Spleen (tissue), 11 donors: ENCODE measurements around the gene DNAJC17. TPM values are rescaled to one million over a fixed set of nuclear protein-coding genes. Genes with fewer than 3 reads are reported as not detected.

Source experiments
- DNase-seq: peaks from one replicate; pipeline ENCODE4 v3.0.0-alpha.2; 2020
- H3K27ac ChIP-seq, 8 donors: fragments of 200-600 bp; sonication (generic) in 7 of 8; 1 replicate in 4 of 8; 2 replicates in 4 of 8; pipeline versions ENCODE4 v1.5.0 to v1.8.0; 2016 to 2021; ENCODE audit warnings: inconsistent platforms in 4 of 8, mild to moderate bottlenecking in 4 of 8, moderate library complexity in 1 of 8
- H3K27me3 ChIP-seq, 7 donors: fragments of 200-600 bp; sonication (generic) in 6 of 7; replicated peaks in 1 of 7; 1 replicate in 4 of 7; 2 replicates in 3 of 7; pipeline versions ENCODE4 v1.5.0 to v1.8.0; 2016 to 2021; ENCODE audit warnings: inconsistent platforms in 3 of 7, mild to moderate bottlenecking in 1 of 7
- H3K36me3 ChIP-seq, 6 donors: fragments of 200-600 bp; sonication (generic) in 5 of 6; 1 replicate in 4 of 6; 2 replicates in 2 of 6; pipeline versions ENCODE4 v1.5.0 to v1.8.0; 2016 to 2021; ENCODE audit warnings: inconsistent platforms in 2 of 6
- H3K4me1 ChIP-seq, 6 donors: fragments of 200-600 bp; sonication (generic) in 5 of 6; 1 replicate in 3 of 6; 2 replicates in 3 of 6; pipeline versions ENCODE4 v1.5.0 to v1.8.0; 2016 to 2021; ENCODE audit warnings: inconsistent platforms in 3 of 6
- H3K4me3 ChIP-seq, 8 donors: fragments of 200-600 bp; sonication (generic) in 7 of 8; 1 replicate in 4 of 8; 2 replicates in 4 of 8; pipeline versions ENCODE4 v1.5.0 to v1.8.0; 2016 to 2021; ENCODE audit warnings: inconsistent platforms in 4 of 8, mild to moderate bottlenecking in 4 of 8, moderate library complexity in 2 of 8
- H3K9me3 ChIP-seq, 8 donors: fragments of 200-600 bp; sonication (generic) in 7 of 8; 1 replicate in 4 of 8; 2 replicates in 4 of 8; pipeline versions ENCODE4 v1.5.0 to v1.8.0; 2016 to 2021; ENCODE audit warnings: inconsistent platforms in 4 of 8
- POLR2A ChIP-seq, 3 donors: fragments of 450-650 bp; IDR thresholded peaks; one replicate each; pipeline ENCODE4 v1.5.1; 2017; ENCODE audit warnings: antibody characterized with exemption in 3 of 3, mild to moderate bottlenecking in 1 of 3
- POLR2AphosphoS5 ChIP-seq, 3 donors: sonication (generic); formaldehyde crosslinking; IDR thresholded peaks; one replicate each; pipeline ENCODE4 v1.5.1; 2017; ENCODE audit warnings: antibody characterized with exemption in 3 of 3
- WGBS, 5 donors: extraction: QIAGEN DNeasy Blood & Tissue Kit in 3 of 5; methylation state at CpG; one replicate each; pipeline versions ENCODE4 v1.1.5 to v1.1.7; 2013 to 2018; 5-methylcytosine and 5-hydroxymethylcytosine counted together
- intact Hi-C: fragments of 100-400 bp; cut with DNase I; formaldehyde crosslinking; loops from one replicate; pipeline ENCODE4 v1.15.0; 2023; ENCODE audit warnings: low total_unique reads
- polyA plus RNA-seq, 3 donors: library from polyadenylated mRNA; stranded (reverse); fragments of 200-250 nt; gene quantifications; one replicate each; pipeline ENCODE4 v1.2.1, GENCODE V29; 2013
- total RNA-seq, 7 donors: library from RNA; depleted of rRNA in 3 of 7; stranded (reverse); fragments of >200 nt in 3 of 7; fragmentation: NEBNext Ultra II Directional in 4 of 7; extraction: Animal tissue kit (Norgen Biotek cat#: 25700) in 4 of 7; gene quantifications; one replicate each; pipeline versions ENCODE4 v1.1.0 to v1.2.1, GENCODE V29; 2016 to 2021
- TF ChIP-seq, protein P1 (sequence below), 11 experiments: fragments of 200-600 bp in 7 of 11; fragments of 450-650 bp in 4 of 11; sonication (generic) in 4 of 11; IDR thresholded peaks in 8 of 11; conservative IDR thresholded peaks in 3 of 11; 1 replicate in 7 of 11; 2 replicates in 4 of 11; pipeline versions ENCODE4 v1.4.0 to v1.8.0; 2016 to 2021; ENCODE audit warnings: antibody characterized with exemption in 11 of 11, inconsistent platforms in 4 of 11, mild to moderate bottlenecking in 1 of 11
- donor health status: healthy with polysubstance abuse.
- donor health status: DM: no; HTN: no; CAD: no; lungs with moderate emphysema.
- donor health status: DM: no; HTN: no; CAD: no.
- donor health status: Bipolar disorder and iron deficiency.
- donor health status: healthy.
- donor health status: DM: no; HTN: no; CAD: no.
- donor health status: DM: yes; HTN: yes; CAD: no.

DNAJC17 gene
- total and polyA plus RNA-seq, 10 donors, result 16.2 to 61.5 (median 44.7) TPM

DNA sequence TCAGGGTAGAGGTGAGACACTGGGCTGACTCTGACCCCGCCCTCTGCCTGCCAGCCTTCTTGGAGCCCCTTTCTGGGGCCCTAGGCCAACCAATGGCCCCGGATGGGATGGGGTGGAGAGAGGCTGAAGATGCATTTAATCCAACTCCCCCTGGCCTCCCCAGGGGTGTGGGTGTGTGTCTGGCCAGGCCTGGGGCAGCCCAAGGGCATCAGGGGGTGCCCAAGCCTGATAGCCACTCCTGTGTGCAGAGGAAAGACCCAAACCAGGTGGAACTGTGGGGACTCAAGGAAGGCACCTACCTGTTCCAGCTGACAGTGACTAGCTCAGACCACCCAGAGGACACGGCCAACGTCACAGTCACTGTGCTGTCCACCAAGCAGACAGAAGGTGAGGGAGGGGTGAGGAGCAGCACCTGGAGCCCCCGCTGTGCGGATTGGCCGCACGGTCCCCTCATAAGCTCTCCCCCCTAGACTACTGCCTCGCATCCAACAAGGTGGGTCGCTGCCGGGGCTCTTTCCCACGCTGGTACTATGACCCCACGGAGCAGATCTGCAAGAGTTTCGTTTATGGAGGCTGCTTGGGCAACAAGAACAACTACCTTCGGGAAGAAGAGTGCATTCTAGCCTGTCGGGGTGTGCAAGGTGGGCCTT is 46.1 kb upstream of the DNAJC17 start:
- WGBS, 5 donors, result 88 to 94% (median 92%) methylated on average over 16 of the region's 16 CpGs
- peak; percentile 67 for DNase-seq
- intact Hi-C loops, result no loop called here
- Histone ChIP-seq H3K4me1 (peaks cover 0 to 14% (median 9%) of the 10 kb centered on the region in 6 donors), H3K4me3 (no peak overlapping the region), H3K27me3 (no peaks in the 10 kb centered on the region), H3K9me3 (no peaks in the 10 kb centered on the region), H3K36me3 (peaks cover 0 to 46% (median 5%) of the 10 kb centered on the region in 6 donors), H3K27ac (no peak overlapping the region)
- TF ChIP-seq POLR2A (IDR thresholded peaks at IDR 0.05), result no peak

DNA sequence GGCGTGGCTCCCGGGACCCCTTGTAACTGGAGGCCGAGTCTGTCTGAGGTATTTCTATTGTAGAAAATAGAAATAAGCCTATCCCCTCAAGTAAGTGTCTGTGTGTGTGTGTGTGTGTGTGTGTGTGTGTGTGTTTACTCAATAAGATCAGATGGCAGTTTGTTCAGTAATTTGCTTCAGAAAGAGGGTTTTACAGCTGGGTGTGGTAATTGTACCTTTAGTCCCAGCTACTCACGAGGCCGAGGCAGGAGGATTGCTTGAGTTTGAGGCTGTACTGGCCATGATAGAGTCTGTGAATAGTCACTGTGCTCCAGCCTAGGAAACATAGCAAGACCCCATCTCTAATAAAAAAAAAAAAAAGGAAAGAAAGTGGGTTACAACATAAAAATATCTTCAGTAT is 45.3 kb upstream of the DNAJC17 start:
- intact Hi-C loops, result no loop called here
- Histone ChIP-seq H3K27me3 (no peaks in the 10 kb centered on the region), H3K36me3 (peaks cover 0 to 46% (median 5%) of the 10 kb centered on the region in 6 donors), H3K9me3 (no peaks in the 10 kb centered on the region), H3K27ac (no peak overlapping the region), H3K4me1 (peaks cover 0 to 12% (median 8%) of the 10 kb centered on the region in 6 donors), H3K4me3 (no peak overlapping the region)
- 85 to 97% (median 90%) methylated on average over 5 of the region's 5 CpGs for WGBS, 5 donors
- TF ChIP-seq POLR2A (IDR thresholded peaks at IDR 0.05) (no peak), POLR2AphosphoS5 (IDR thresholded peaks at IDR 0.05) (no peak)
- TF ChIP-seq, protein P1, sequence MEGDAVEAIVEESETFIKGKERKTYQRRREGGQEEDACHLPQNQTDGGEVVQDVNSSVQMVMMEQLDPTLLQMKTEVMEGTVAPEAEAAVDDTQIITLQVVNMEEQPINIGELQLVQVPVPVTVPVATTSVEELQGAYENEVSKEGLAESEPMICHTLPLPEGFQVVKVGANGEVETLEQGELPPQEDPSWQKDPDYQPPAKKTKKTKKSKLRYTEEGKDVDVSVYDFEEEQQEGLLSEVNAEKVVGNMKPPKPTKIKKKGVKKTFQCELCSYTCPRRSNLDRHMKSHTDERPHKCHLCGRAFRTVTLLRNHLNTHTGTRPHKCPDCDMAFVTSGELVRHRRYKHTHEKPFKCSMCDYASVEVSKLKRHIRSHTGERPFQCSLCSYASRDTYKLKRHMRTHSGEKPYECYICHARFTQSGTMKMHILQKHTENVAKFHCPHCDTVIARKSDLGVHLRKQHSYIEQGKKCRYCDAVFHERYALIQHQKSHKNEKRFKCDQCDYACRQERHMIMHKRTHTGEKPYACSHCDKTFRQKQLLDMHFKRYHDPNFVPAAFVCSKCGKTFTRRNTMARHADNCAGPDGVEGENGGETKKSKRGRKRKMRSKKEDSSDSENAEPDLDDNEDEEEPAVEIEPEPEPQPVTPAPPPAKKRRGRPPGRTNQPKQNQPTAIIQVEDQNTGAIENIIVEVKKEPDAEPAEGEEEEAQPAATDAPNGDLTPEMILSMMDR (IDR thresholded peaks at IDR 0.05 in 8 of 11, conservative IDR thresholded peaks at IDR 0.05 in 3 of 11), result no peak
- DNase-seq, result no peak

- Histone ChIP-seq H3K27me3 (peaks cover 0 to 4% (median 0%) of the 10 kb centered on the region in 7 donors), H3K36me3 (peaks cover 0 to 31% (median 5%) of the 10 kb centered on the region in 6 donors), H3K9me3 (no peaks in the 10 kb centered on the region), H3K4me1 (peaks cover 0 to 24% (median 23%) of the 10 kb centered on the region in 6 donors), H3K4me3 (no peak overlapping the region), H3K27ac (no peak overlapping the region)
- WGBS, 5 donors, result 87 to 94% (median 90%) methylated on average over 8 of the region's 8 CpGs
- DNase-seq, result peak; percentile 39
- TF ChIP-seq, protein P1 (IDR thresholded peaks at IDR 0.05 in 8 of 11, conservative IDR thresholded peaks at IDR 0.05 in 3 of 11), result no peak
- TF ChIP-seq POLR2AphosphoS5 (IDR thresholded peaks at IDR 0.05) (no peak), POLR2A (IDR thresholded peaks at IDR 0.05) (no peak)
- intact Hi-C loops, result no loop called here
Measured at GRCh38 chr15:40850576-40851112, 43.4 kb upstream of the DNAJC17 start.

DNA sequence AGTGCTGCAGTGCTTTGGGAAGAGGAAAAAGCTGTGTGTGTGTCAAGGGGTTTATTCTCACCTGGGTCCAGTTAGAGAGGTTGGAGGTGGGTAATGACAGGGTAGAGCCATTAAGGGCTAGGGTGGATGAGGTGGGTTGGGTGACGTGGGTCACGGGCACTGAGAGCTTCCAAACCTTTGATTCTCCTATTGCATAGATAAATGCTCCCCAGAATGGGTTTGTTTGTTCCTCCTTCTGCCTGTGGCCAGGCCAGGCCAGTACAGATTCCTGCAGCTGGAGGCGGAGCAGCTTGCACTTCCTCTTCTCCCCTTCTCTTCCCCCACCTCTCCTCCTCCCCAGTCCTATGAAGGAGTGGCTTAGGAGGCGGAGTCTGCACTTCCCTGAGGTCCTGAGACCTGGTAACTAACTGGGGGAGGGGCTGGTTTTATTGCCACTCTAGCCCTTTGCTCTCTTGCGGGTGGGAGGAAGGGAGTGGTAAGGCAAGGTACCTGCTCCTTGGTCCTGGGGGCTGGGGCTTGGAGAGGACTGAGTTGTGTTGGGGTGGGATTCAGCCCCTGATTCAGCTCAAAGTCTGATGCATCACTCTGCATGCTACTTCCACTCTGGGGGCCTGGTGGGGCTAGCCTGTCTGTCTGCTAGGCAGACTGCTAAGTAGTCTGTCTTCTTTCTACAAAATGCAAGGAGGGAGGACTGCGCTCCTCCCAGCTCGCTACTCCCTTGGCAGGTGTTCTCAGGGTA is 40.1 kb upstream of the DNAJC17 start:
- peaks cover 17 to 50% (median 46%) of the 10 kb centered on the region in 6 donors for H3K4me1 ChIP-seq

More for the DNA sequence above, 40.1 kb upstream of the DNAJC17 start:
- Histone ChIP-seq H3K36me3 (peaks cover 0 to 3% (median 0%) of the 10 kb centered on the region in 6 donors), H3K9me3 (no peaks in the 10 kb centered on the region), H3K4me3 (peak overlapping the region in 1 of 8 donors; percentile 33), H3K27ac (peak overlapping the region in 5 of 8 donors; percentile 43 to 80 (median 70)), H3K27me3 (peaks cover 0 to 29% (median 16%) of the 10 kb centered on the region in 7 donors)
- WGBS, 5 donors, result 38 to 51% (median 46%) methylated on average over 7 of the region's 7 CpGs
- TF ChIP-seq POLR2AphosphoS5 (IDR thresholded peaks at IDR 0.05) (peak in 2 of 3 donors; percentile 33 to 52), POLR2A (IDR thresholded peaks at IDR 0.05) (no peak)
- TF ChIP-seq, protein P1 (IDR thresholded peaks at IDR 0.05 in 8 of 11, conservative IDR thresholded peaks at IDR 0.05 in 3 of 11), result peak in 3 of 11 experiments; percentile 29 to 39 (median 30)
- peak; percentile 83 for DNase-seq
- intact Hi-C loops, result no loop called here
